GM12878 (cell line): ENCODE measurements around the gene TOLLIP. TPM values are rescaled to one million over a fixed set of nuclear protein-coding genes. Genes with fewer than 3 reads are reported as not detected.

Source experiments
- ATAC-seq: fragments of 200-7000 bp; cut with Tn5 transposase; 3 replicates; pipeline ENCODE4 v1.9.1; 2020; ENCODE audit warnings: mild to moderate bottlenecking, moderate library complexity
- BruUV-seq: library from RNA; stranded (reverse); fragments of 400-500 nt; replicated peaks from 2 replicates; lab custom pipeline; 2021; lab: Mats Ljungman, UMichigan
- CTCF ChIA-PET: fragments of 300-600 bp; sonication (Branson Sonifier 250); formaldehyde crosslinking; extraction: SDS; loops from one replicate; lab custom pipeline; 2021; ENCODE audit warnings: inconsistent platforms; lab: Yijun Ruan, JAX
- POLR2A ChIA-PET: fragments of 350-600 bp; formaldehyde crosslinking; extraction: SDS; loops from one replicate; lab custom pipeline; 2021; ENCODE audit warnings: inconsistent platforms; lab: Charles Lee
- RAD21 ChIA-PET: fragments of 300-600 bp; sonication (Branson Sonifier 250); formaldehyde crosslinking; loops from one replicate; lab custom pipeline; 2023; ENCODE audit warnings: antibody characterized with exemption; ENCODE audit not compliant: unreplicated experiment; lab: Charles Lee
- SMC1A ChIA-PET: fragments of 300-600 bp; sonication (Branson Sonifier 250); formaldehyde crosslinking; loops from one replicate; lab custom pipeline; 2023; ENCODE audit not compliant: unreplicated experiment, uncharacterized antibody; lab: Charles Lee
- DNase-seq: peaks from one replicate; pipeline ENCODE4 v3.0.0-alpha.2; 2011; ENCODE audit warnings: low read depth, low spot score
- FAIRE-seq: peaks from 3 replicates; lab custom pipeline; 2011; peaks lifted over from hg19 to GRCh38; lab: Jason Lieb, UNC
- H2AFZ ChIP-seq: 2 replicates; pipeline ENCODE4 v1.6.0; 2011; ENCODE audit warnings: low read depth, low read length, control low read depth; ENCODE audit not compliant: control insufficient read depth
- H3K27ac ChIP-seq: 2 replicates; pipeline ENCODE4 v1.5.1; 2011; ENCODE audit warnings: control low read depth; ENCODE audit not compliant: control insufficient read depth, insufficient read depth
- H3K27me3 ChIP-seq, 2 experiments: replicated peaks in 1 of 2; 2 replicates each; pipeline versions ENCODE4 v1.6.0 to v1.6.1; 2011; ENCODE audit warnings: low read length in 1 of 2; ENCODE audit not compliant: control insufficient read depth in 2 of 2, insufficient read depth in 2 of 2
- H3K36me3 ChIP-seq, 2 experiments: 2 replicates each; pipeline ENCODE4 v1.5.1; 2011; ENCODE audit warnings: low read length in 1 of 2; ENCODE audit not compliant: control insufficient read depth in 2 of 2, insufficient read depth in 2 of 2
- H3K4me1 ChIP-seq: 2 replicates; pipeline ENCODE4 v1.6.1; 2011; ENCODE audit warnings: mild to moderate bottlenecking, low read length, moderate library complexity, mixed read lengths; ENCODE audit not compliant: control insufficient read depth, insufficient read depth
- H3K4me2 ChIP-seq: 2 replicates; pipeline ENCODE4 v1.6.0; 2011; ENCODE audit warnings: control low read depth; ENCODE audit not compliant: control insufficient read depth, insufficient read depth
- H3K4me3 ChIP-seq: fragments of 200-600 bp; sonication (generic); 2 replicates; pipeline ENCODE4 v1.5.1; 2016
- H3K79me2 ChIP-seq: 2 replicates; pipeline ENCODE4 v1.6.0; 2011; ENCODE audit warnings: low read length; ENCODE audit not compliant: control insufficient read depth, insufficient read depth
- H3K9ac ChIP-seq: 2 replicates; pipeline ENCODE4 v1.8.0; 2011; ENCODE audit warnings: low read length, control low read depth, mixed read lengths; ENCODE audit not compliant: control insufficient read depth, insufficient read depth
- H3K9me3 ChIP-seq: replicated peaks from 3 replicates; pipeline ENCODE4 v1.5.1; 2011; ENCODE audit warnings: mild to moderate bottlenecking, low read length; ENCODE audit not compliant: control insufficient read depth, insufficient read depth
- H4K20me1 ChIP-seq: 2 replicates; pipeline ENCODE4 v1.6.0; 2011; ENCODE audit not compliant: control insufficient read depth, insufficient read depth
- CHD1 ChIP-seq: IDR thresholded peaks from 2 replicates; pipeline ENCODE4 v1.6.1; 2012; ENCODE audit warnings: low read depth, low read length, improper control_type of control experiment
- CTCF ChIP-seq, 3 experiments: IDR thresholded peaks in 2 of 3; conservative IDR thresholded peaks in 1 of 3; 2 replicates each; pipeline ENCODE4 v1.5.1; 2011; ENCODE audit warnings: low read depth in 3 of 3, low read length in 3 of 3, mild to moderate bottlenecking in 3 of 3, control low read depth in 2 of 3, moderate library complexity in 2 of 3, inconsistent platforms in 1 of 3, mixed read lengths in 1 of 3; ENCODE audit not compliant: control insufficient read depth in 2 of 3, insufficient read depth in 1 of 3; ENCODE audit errors: extremely low read depth in 1 of 3
- EED ChIP-seq: sonication (generic); IDR thresholded peaks from 2 replicates; pipeline ENCODE4 v1.6.1; 2016; ENCODE audit warnings: antibody characterized with exemption, low read depth
- ETV6 ChIP-seq, 2 experiments: fragments of 450-650 bp in 1 of 2; IDR thresholded peaks in 1 of 2; conservative IDR thresholded peaks in 1 of 2; 2 replicates each; pipeline ENCODE4 v1.6.1; 2014; ENCODE audit warnings: antibody characterized with exemption in 1 of 2, borderline replicate concordance in 1 of 2, low read depth in 1 of 2, mild to moderate bottlenecking in 1 of 2, moderate library complexity in 1 of 2
- MLLT1 ChIP-seq: fragments of 450-650 bp; IDR thresholded peaks from 2 replicates; pipeline ENCODE4 v1.6.1; 2016; ENCODE audit warnings: mild to moderate bottlenecking
- POU2F2 ChIP-seq: IDR thresholded peaks from 3 replicates; pipeline ENCODE4 v1.6.1; 2011; ENCODE audit warnings: low read depth, mild to moderate bottlenecking, low read length, borderline replicate concordance
- SMARCA5 ChIP-seq: fragments of 450-650 bp; IDR thresholded peaks from 2 replicates; pipeline ENCODE4 v1.6.1; 2017; ENCODE audit warnings: mild to moderate bottlenecking
- SUZ12 ChIP-seq: fragments of 200-600 bp; sonication (generic); IDR thresholded peaks from one replicate; pipeline ENCODE4 v1.6.1; 2018; ENCODE audit warnings: antibody characterized with exemption, mild to moderate bottlenecking; ENCODE audit not compliant: unreplicated experiment
- TARDBP ChIP-seq: IDR thresholded peaks from 2 replicates; pipeline ENCODE4 v1.6.1; 2016; ENCODE audit warnings: borderline replicate concordance
- ZBED1 ChIP-seq: IDR thresholded peaks from 2 replicates; pipeline ENCODE4 v1.6.1; 2016; ENCODE audit warnings: borderline replicate concordance
- WGBS: methylation state at CpG from one replicate; pipeline ENCODE4 v1.1.6; 2016; ENCODE audit warnings: low lambda C conversion rate; ENCODE audit not compliant: insufficient replicate concordance, insufficient coverage; ENCODE audit errors: missing lambda C conversion rate; 5-methylcytosine and 5-hydroxymethylcytosine counted together
- in situ Hi-C: fragments of 300-500 bp; cut with MboI; formaldehyde crosslinking; loops from 9 replicates; pipeline ENCODE4 v1.14.3; 2018; ENCODE audit warnings: mixed read lengths
- intact Hi-C: fragments of 100-400 bp; cut with micrococcal nuclease; formaldehyde crosslinking; loops from one replicate; pipeline ENCODE4 v1.14.2; 2022; ENCODE audit not compliant: unreplicated experiment
- polyA plus RNA-seq, 11 experiments: library from polyadenylated mRNA; depleted of rRNA in 4 of 11; unstranded in 6 of 11; stranded (reverse) in 5 of 11; fragments of >200 nt; fragmentation: Nextera tagmentation in 4 of 11; fragmentation: Illumina TruSeq in 1 of 11; extraction: Ambion mirVana in 4 of 11; extraction: Trizol in 1 of 11; gene quantifications; 1 replicate in 1 of 11; 2 replicates in 10 of 11; pipeline versions ENCODE4 v1.2.1 to v1.2.3, GENCODE V29; 2011 to 2016; ENCODE audit warnings: inconsistent platforms in 2 of 11, missing spikeins in 2 of 11, low read depth in 1 of 11
- total RNA-seq, 4 experiments: library from RNA; depleted of rRNA in 3 of 4; stranded (reverse); fragments of >200 nt in 3 of 4; fragmentation: Illumina TruSeq in 1 of 4; extraction: Trizol in 1 of 4; gene quantifications; 2 replicates each; pipeline versions ENCODE4 v1.2.1 to v1.2.3, GENCODE V29; 2013 to 2021
- TF ChIP-seq, protein P1 (sequence below): IDR thresholded peaks from 2 replicates; pipeline ENCODE4 v1.6.1; 2011; ENCODE audit warnings: borderline replicate concordance, low read depth, mild to moderate bottlenecking, moderate library complexity, low read length; ENCODE audit not compliant: insufficient read depth, poor library complexity, severe bottlenecking

The TOLLIP gene
- total and polyA plus RNA-seq, 10 of the 15 experiments (the other 5 are each of a cell fraction or from before 2014, with no cell fraction given) = 0.47 to 39.5 (median 21.6) TPM

- H3K4me1 ChIP-seq = no peaks in the 10 kb centered on the region
- no peak overlapping the region for H3K27ac ChIP-seq
- WGBS = 92% methylated on average over 25 of the region's 27 CpGs
- no peak for TF ChIP-seq TARDBP
- TF ChIP-seq, protein P1, sequence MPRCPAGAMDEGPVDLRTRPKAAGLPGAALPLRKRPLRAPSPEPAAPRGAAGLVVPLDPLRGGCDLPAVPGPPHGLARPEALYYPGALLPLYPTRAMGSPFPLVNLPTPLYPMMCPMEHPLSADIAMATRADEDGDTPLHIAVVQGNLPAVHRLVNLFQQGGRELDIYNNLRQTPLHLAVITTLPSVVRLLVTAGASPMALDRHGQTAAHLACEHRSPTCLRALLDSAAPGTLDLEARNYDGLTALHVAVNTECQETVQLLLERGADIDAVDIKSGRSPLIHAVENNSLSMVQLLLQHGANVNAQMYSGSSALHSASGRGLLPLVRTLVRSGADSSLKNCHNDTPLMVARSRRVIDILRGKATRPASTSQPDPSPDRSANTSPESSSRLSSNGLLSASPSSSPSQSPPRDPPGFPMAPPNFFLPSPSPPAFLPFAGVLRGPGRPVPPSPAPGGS = peak; percentile 76
- ChIA-PET POLR2A (no interaction called here), RAD21 (no interaction called here), CTCF (no interaction called here), SMC1A (no interaction called here)
- DNase-seq = no peak
- H3K9me3 ChIP-seq = no peaks in the 10 kb centered on the region
- H2AFZ ChIP-seq = no peak overlapping the region
- no peak for FAIRE-seq
- intact Hi-C loops = no loop called here
- no peaks in the 10 kb centered on the region for H3K27me3 ChIP-seq
- no peaks in the 10 kb centered on the region for H3K79me2 ChIP-seq
- no TSS peak for BruUV-seq
- H4K20me1 ChIP-seq = no peaks in the 10 kb centered on the region
- H3K4me2 ChIP-seq = no peak overlapping the region
- in situ Hi-C loops = no loop called here
- peaks cover 2 to 5% of the 10 kb centered on the region in 2 experiments; a peak in 3 of 4 replicates for H3K36me3 ChIP-seq
- H3K9ac ChIP-seq = no peak overlapping the region
- ATAC-seq = no peak
- no peak overlapping the region for H3K4me3 ChIP-seq
Observed at GRCh38 chr11:1277936-1278512, 31.4 kb downstream of the TOLLIP start.

GRCh38 chr11:1276866-1277615 lies 32.4 kb downstream of the TOLLIP start:
- H3K4me3 ChIP-seq = no peak overlapping the region
- FAIRE-seq = no peak
- ChIA-PET SMC1A (no interaction called here), POLR2A (no interaction called here), RAD21 (no interaction called here), CTCF (no interaction called here)
- no peak for ATAC-seq
- H3K9ac ChIP-seq = no peak overlapping the region
- H3K27ac ChIP-seq = no peak overlapping the region
- peaks cover 2 to 5% of the 10 kb centered on the region in 2 experiments; a peak in 3 of 4 replicates for H3K36me3 ChIP-seq
- WGBS = 94% methylated on average over 37 of the region's 37 CpGs
- H3K9me3 ChIP-seq = no peaks in the 10 kb centered on the region
- DNase-seq = no peak
- no peaks in the 10 kb centered on the region for H3K4me1 ChIP-seq
- H3K4me2 ChIP-seq = no peak overlapping the region
- H4K20me1 ChIP-seq = no peaks in the 10 kb centered on the region
- intact Hi-C loops = no loop called here
- no peak overlapping the region for H2AFZ ChIP-seq
- BruUV-seq = no TSS peak
- no peaks in the 10 kb centered on the region for H3K79me2 ChIP-seq
- no peaks in the 10 kb centered on the region for H3K27me3 ChIP-seq
- in situ Hi-C loops = no loop called here
- no peak for TF ChIP-seq ZBED1
- no peak for TF ChIP-seq SUZ12
- no peak for TF ChIP-seq ETV6 (conservative IDR thresholded peaks at IDR 0.05 in 1 of 2, IDR thresholded peaks at IDR 0.05 in 1 of 2; ENCODE audit: borderline replicate concordance in 1 of 2, low read depth in 1 of 2)
- TF ChIP-seq EED = no peak
- TF ChIP-seq POU2F2 = no peak
- TF ChIP-seq SMARCA5 = no peak
- TF ChIP-seq CTCF (IDR thresholded peaks at IDR 0.05 in 2 of 3, conservative IDR thresholded peaks at IDR 0.05 in 1 of 3; ENCODE audit: control insufficient read depth in 2 of 3, extremely low read depth in 1 of 3, insufficient read depth in 1 of 3, low read depth in 3 of 3, low read length in 3 of 3) = no peak
- no peak for TF ChIP-seq CHD1
- no peak for TF ChIP-seq MLLT1
